Measurements from ENCODE around the gene HDAC5. TPM values are rescaled to one million over a fixed set of nuclear protein-coding genes. Genes with fewer than 3 reads are reported as not detected.
A peak's percentile ranks its signal among the peaks of the same experiment; 100 is the strongest.
"Not testable (repeated sequence)": the region's sequence is repeated elsewhere in the genome, so short reads cannot be mapped to it uniquely, and the experiment has no call there.

Gene HDAC5
- polyA plus RNA-seq, 4 donors, result 10.1 to 39.9 (median 17.3) TPM

- peaks cover 0 to 21% (median 6%) of the 10 kb centered on the region in 3 donors for H3K4me1 ChIP-seq (ENCODE audit: control insufficient read depth in 3 of 3, insufficient read depth in 2 of 3, low read depth in 1 of 3, low read length in 2 of 3)
- peak overlapping the region; percentile 76 to 97 (median 84) for H3K4me3 ChIP-seq (ENCODE audit: low read depth in 1 of 3, low read length in 3 of 3)
- peaks cover 0 to 27% (median 0%) of the 10 kb centered on the region in 3 donors for H3K36me3 ChIP-seq (ENCODE audit: control insufficient read depth in 3 of 3, insufficient read depth in 2 of 3, low read depth in 1 of 3, low read length in 3 of 3)
- H3K9me3 ChIP-seq (ENCODE audit: control insufficient read depth in 2 of 2, insufficient read depth in 1 of 2, low read depth in 1 of 2, low read length in 1 of 2), result no peaks in the 10 kb centered on the region
- H3K27ac ChIP-seq (ENCODE audit: low read depth in 1 of 3, low read length in 2 of 3), result peak overlapping the region; percentile 38 to 86 (median 57)
- H3K27me3 ChIP-seq (ENCODE audit: control insufficient read depth in 3 of 3, insufficient read depth in 3 of 3, low read length in 3 of 3), result no peaks in the 10 kb centered on the region
- no peak for FAIRE-seq
- no peak for DNase-seq
- WGBS, 3 donors, result 0 to 1% (median 0%) methylated on average over 21 to 32 of the region's 32 CpGs
These were observed 555 bp downstream of the HDAC5 start for GRCh38 chr17:44122816-44123355.

GRCh38 chr17:44121997-44122815 is 1.2 kb downstream of the HDAC5 start:
- FAIRE-seq, result no peak
- Histone ChIP-seq H3K36me3 (ENCODE audit: control insufficient read depth in 3 of 3, insufficient read depth in 2 of 3, low read depth in 1 of 3, low read length in 3 of 3) (peaks cover 0 to 34% (median 0%) of the 10 kb centered on the region in 3 donors), H3K9me3 (ENCODE audit: control insufficient read depth in 2 of 2, insufficient read depth in 1 of 2, low read depth in 1 of 2, low read length in 1 of 2) (no peaks in the 10 kb centered on the region), H3K4me3 (ENCODE audit: low read depth in 1 of 3, low read length in 3 of 3) (peak overlapping the region in 2 of 3 donors; percentile 76 to 97), H3K27ac (ENCODE audit: low read depth in 1 of 3, low read length in 2 of 3) (peak overlapping the region in 1 of 3 donors; percentile 86), H3K4me1 (ENCODE audit: control insufficient read depth in 3 of 3, insufficient read depth in 2 of 3, low read depth in 1 of 3, low read length in 2 of 3) (peaks cover 0 to 21% (median 6%) of the 10 kb centered on the region in 3 donors), H3K27me3 (ENCODE audit: control insufficient read depth in 3 of 3, insufficient read depth in 3 of 3, low read length in 3 of 3) (no peaks in the 10 kb centered on the region)
- DNase-seq, result no peak
- WGBS, 3 donors, result 29 to 56% (median 41%) methylated on average over 1 of the region's 1 CpG

- DNase-seq (no peak), FAIRE-seq (no peak)
- Histone ChIP-seq H3K27ac (ENCODE audit: low read depth in 1 of 3, low read length in 2 of 3) (no peak overlapping the region), H3K9me3 (ENCODE audit: control insufficient read depth in 2 of 2, insufficient read depth in 1 of 2, low read depth in 1 of 2, low read length in 1 of 2) (no peaks in the 10 kb centered on the region), H3K36me3 (ENCODE audit: control insufficient read depth in 3 of 3, insufficient read depth in 2 of 3, low read depth in 1 of 3, low read length in 3 of 3) (peaks cover 0 to 46% (median 0%) of the 10 kb centered on the region in 3 donors), H3K4me1 (ENCODE audit: control insufficient read depth in 3 of 3, insufficient read depth in 2 of 3, low read depth in 1 of 3, low read length in 2 of 3) (peaks cover 0 to 21% (median 6%) of the 10 kb centered on the region in 3 donors), H3K4me3 (ENCODE audit: low read depth in 1 of 3, low read length in 3 of 3) (no peak overlapping the region), H3K27me3 (ENCODE audit: control insufficient read depth in 3 of 3, insufficient read depth in 3 of 3, low read length in 3 of 3) (no peaks in the 10 kb centered on the region)
- 59 to 76% (median 68%) methylated on average over 9 of the region's 9 CpGs for WGBS, 3 donors
These were observed 2.4 kb downstream of the HDAC5 start for GRCh38 chr17:44120851-44121605.

- not testable (repeated sequence) for FAIRE-seq
- H3K4me1 ChIP-seq (ENCODE audit: control insufficient read depth in 3 of 3, insufficient read depth in 2 of 3, low read depth in 1 of 3, low read length in 2 of 3), result peaks cover 0 to 21% (median 6%) of the 10 kb centered on the region in 3 donors
- 92 to 93% (median 93%) methylated on average over 11 of the region's 11 CpGs for WGBS, 3 donors
These were observed 3.2 kb downstream of the HDAC5 start for GRCh38 chr17:44120281-44120680.

GRCh38 chr17:44119798-44120197 is 3.6 kb downstream of the HDAC5 start:
- no peaks in the 10 kb centered on the region for H3K9me3 ChIP-seq (ENCODE audit: control insufficient read depth in 2 of 2, insufficient read depth in 1 of 2, low read depth in 1 of 2, low read length in 1 of 2)
- 93 to 98% (median 96%) methylated on average over 2 of the region's 2 CpGs for WGBS, 3 donors

More at GRCh38 chr17:44120281-44120680, 3.2 kb downstream of the HDAC5 start:
- not testable (repeated sequence) for H3K27me3 ChIP-seq (ENCODE audit: control insufficient read depth in 3 of 3, insufficient read depth in 3 of 3, low read length in 3 of 3); DNase-seq; H3K4me3 ChIP-seq (ENCODE audit: low read depth in 1 of 3, low read length in 3 of 3); H3K27ac ChIP-seq (ENCODE audit: low read depth in 1 of 3, low read length in 2 of 3); H3K9me3 ChIP-seq (ENCODE audit: control insufficient read depth in 2 of 2, insufficient read depth in 1 of 2, low read depth in 1 of 2, low read length in 1 of 2)
- peaks cover 0 to 53% (median 0%) of the 10 kb centered on the region in 3 donors for H3K36me3 ChIP-seq (ENCODE audit: control insufficient read depth in 3 of 3, insufficient read depth in 2 of 3, low read depth in 1 of 3, low read length in 3 of 3)

GRCh38 chr17:44119062-44119461 is 4.4 kb downstream of the HDAC5 start:
- peaks cover 0 to 16% (median 6%) of the 10 kb centered on the region in 3 donors for H3K4me1 ChIP-seq (ENCODE audit: control insufficient read depth in 3 of 3, insufficient read depth in 2 of 3, low read depth in 1 of 3, low read length in 2 of 3)
- FAIRE-seq (no peak), DNase-seq (no peak)
- no peaks in the 10 kb centered on the region for H3K9me3 ChIP-seq (ENCODE audit: control insufficient read depth in 2 of 2, insufficient read depth in 1 of 2, low read depth in 1 of 2, low read length in 1 of 2)
- no peak overlapping the region for H3K4me3 ChIP-seq (ENCODE audit: low read depth in 1 of 3, low read length in 3 of 3)
- H3K27ac ChIP-seq (ENCODE audit: low read depth in 1 of 3, low read length in 2 of 3), result no peak overlapping the region
- 60 to 78% (median 67%) methylated on average over 5 of the region's 5 CpGs for WGBS, 3 donors
- peaks cover 0 to 66% (median 0%) of the 10 kb centered on the region in 3 donors for H3K36me3 ChIP-seq (ENCODE audit: control insufficient read depth in 3 of 3, insufficient read depth in 2 of 3, low read depth in 1 of 3, low read length in 3 of 3)
- no peaks in the 10 kb centered on the region for H3K27me3 ChIP-seq (ENCODE audit: control insufficient read depth in 3 of 3, insufficient read depth in 3 of 3, low read length in 3 of 3)

More at GRCh38 chr17:44119798-44120197, 3.6 kb downstream of the HDAC5 start:
- FAIRE-seq, result no peak
- Histone ChIP-seq H3K27me3 (ENCODE audit: control insufficient read depth in 3 of 3, insufficient read depth in 3 of 3, low read length in 3 of 3) (no peaks in the 10 kb centered on the region), H3K4me1 (ENCODE audit: control insufficient read depth in 3 of 3, insufficient read depth in 2 of 3, low read depth in 1 of 3, low read length in 2 of 3) (peaks cover 0 to 21% (median 6%) of the 10 kb centered on the region in 3 donors), H3K27ac (ENCODE audit: low read depth in 1 of 3, low read length in 2 of 3) (no peak overlapping the region), H3K36me3 (ENCODE audit: control insufficient read depth in 3 of 3, insufficient read depth in 2 of 3, low read depth in 1 of 3, low read length in 3 of 3) (peaks cover 0 to 58% (median 0%) of the 10 kb centered on the region in 3 donors), H3K4me3 (ENCODE audit: low read depth in 1 of 3, low read length in 3 of 3) (no peak overlapping the region)
- no peak for DNase-seq

- peaks cover 0 to 71% (median 0%) of the 10 kb centered on the region in 3 donors for H3K36me3 ChIP-seq (ENCODE audit: control insufficient read depth in 3 of 3, insufficient read depth in 2 of 3, low read depth in 1 of 3, low read length in 3 of 3)
- 67 to 77% (median 71%) methylated on average over 10 of the region's 10 CpGs for WGBS, 3 donors
- no peak overlapping the region for H3K4me3 ChIP-seq (ENCODE audit: low read depth in 1 of 3, low read length in 3 of 3)
- FAIRE-seq, result no peak
- H3K9me3 ChIP-seq (ENCODE audit: control insufficient read depth in 2 of 2, insufficient read depth in 1 of 2, low read depth in 1 of 2, low read length in 1 of 2), result no peaks in the 10 kb centered on the region
- no peak for DNase-seq
- H3K27me3 ChIP-seq (ENCODE audit: control insufficient read depth in 3 of 3, insufficient read depth in 3 of 3, low read length in 3 of 3), result no peaks in the 10 kb centered on the region
- no peak overlapping the region for H3K27ac ChIP-seq (ENCODE audit: low read depth in 1 of 3, low read length in 2 of 3)
- peaks cover 0 to 15% (median 6%) of the 10 kb centered on the region in 3 donors for H3K4me1 ChIP-seq (ENCODE audit: control insufficient read depth in 3 of 3, insufficient read depth in 2 of 3, low read depth in 1 of 3, low read length in 2 of 3)
These were observed 4.9 kb downstream of the HDAC5 start for GRCh38 chr17:44118427-44119050.

GRCh38 chr17:44117351-44117750 is 6.1 kb downstream of the HDAC5 start:
- DNase-seq, result no peak
- no peak overlapping the region for H3K27ac ChIP-seq (ENCODE audit: low read depth in 1 of 3, low read length in 2 of 3)
- no peaks in the 10 kb centered on the region for H3K9me3 ChIP-seq (ENCODE audit: control insufficient read depth in 2 of 2, insufficient read depth in 1 of 2, low read depth in 1 of 2, low read length in 1 of 2)
- no peak overlapping the region for H3K4me3 ChIP-seq (ENCODE audit: low read depth in 1 of 3, low read length in 3 of 3)
- H3K27me3 ChIP-seq (ENCODE audit: control insufficient read depth in 3 of 3, insufficient read depth in 3 of 3, low read length in 3 of 3), result no peaks in the 10 kb centered on the region
- peaks cover 0 to 13% (median 6%) of the 10 kb centered on the region in 3 donors for H3K4me1 ChIP-seq (ENCODE audit: control insufficient read depth in 3 of 3, insufficient read depth in 2 of 3, low read depth in 1 of 3, low read length in 2 of 3)
- FAIRE-seq, result no peak
- H3K36me3 ChIP-seq (ENCODE audit: control insufficient read depth in 3 of 3, insufficient read depth in 2 of 3, low read depth in 1 of 3, low read length in 3 of 3), result peaks cover 0 to 81% (median 0%) of the 10 kb centered on the region in 3 donors
- 78 to 88% (median 87%) methylated on average over 18 of the region's 18 CpGs for WGBS, 3 donors
